Esophagus (tissue), 2 donors: ENCODE data around the gene SPON1. TPM values are rescaled to one million over a fixed set of nuclear protein-coding genes. Genes with fewer than 3 reads are reported as not detected.

Source experiments
- H3K27ac ChIP-seq, 2 donors: one replicate each; pipeline ENCODE4 v1.5.1; 2013; ENCODE audit warnings: low read depth in 2 of 2, mild to moderate bottlenecking in 2 of 2, inconsistent platforms in 1 of 2, low read length in 1 of 2, moderate library complexity in 1 of 2
- H3K27me3 ChIP-seq, 2 donors: one replicate each; pipeline ENCODE4 v1.6.1; 2013; ENCODE audit warnings: low read length in 2 of 2, control low read depth in 1 of 2, mild to moderate bottlenecking in 1 of 2; ENCODE audit not compliant: insufficient read depth in 2 of 2, control insufficient read depth in 1 of 2
- H3K36me3 ChIP-seq, 2 donors: one replicate each; pipeline ENCODE4 v1.6.1; 2013; ENCODE audit warnings: low read length in 1 of 2; ENCODE audit not compliant: control insufficient read depth in 2 of 2, insufficient read depth in 2 of 2
- H3K4me1 ChIP-seq, 2 donors: one replicate each; pipeline ENCODE4 v1.6.1; 2013; ENCODE audit warnings: low read length in 1 of 2; ENCODE audit not compliant: control insufficient read depth in 2 of 2, insufficient read depth in 2 of 2
- H3K4me3 ChIP-seq, 2 donors: one replicate each; pipeline ENCODE4 v1.5.1; 2013; ENCODE audit warnings: low read length in 2 of 2, mild to moderate bottlenecking in 2 of 2, low read depth in 1 of 2, moderate library complexity in 1 of 2
- H3K9me3 ChIP-seq, 2 donors: one replicate each; pipeline ENCODE4 v1.6.1; 2013; ENCODE audit warnings: mild to moderate bottlenecking in 2 of 2, low read depth in 1 of 2, low read length in 1 of 2, moderate library complexity in 1 of 2; ENCODE audit not compliant: control insufficient read depth in 2 of 2, insufficient read depth in 1 of 2
- WGBS, 2 donors: extraction: QIAGEN DNeasy Blood & Tissue Kit; methylation state at CpG; one replicate each; pipeline ENCODE4 v1.1.7; 2013; 5-methylcytosine and 5-hydroxymethylcytosine counted together
- polyA plus RNA-seq, 2 donors: library from polyadenylated mRNA; stranded (reverse); fragments of 200-250 nt; gene quantifications; one replicate each; pipeline ENCODE4 v1.2.3, GENCODE V29; 2013
- donor health status: healthy with polysubstance abuse.
- donor health status: Bipolar disorder and iron deficiency.

Gene SPON1
- polyA plus RNA-seq, 2 donors, result 0.75 to 3.0 TPM

GRCh38 chr11:14202251-14203196 is 240.0 kb downstream of the SPON1 start:
- Histone ChIP-seq H3K4me3 (no peak overlapping the region), H3K27me3 (no peaks in the 10 kb centered on the region), H3K27ac (no peak overlapping the region), H3K36me3 (peaks cover 0 to 2% of the 10 kb centered on the region in 2 donors), H3K9me3 (no peaks in the 10 kb centered on the region), H3K4me1 (no peaks in the 10 kb centered on the region)
- whole genome bisulfite sequencing, 2 donors, result 63 to 68% methylated on average over 15 of the region's 15 CpGs

DNA sequence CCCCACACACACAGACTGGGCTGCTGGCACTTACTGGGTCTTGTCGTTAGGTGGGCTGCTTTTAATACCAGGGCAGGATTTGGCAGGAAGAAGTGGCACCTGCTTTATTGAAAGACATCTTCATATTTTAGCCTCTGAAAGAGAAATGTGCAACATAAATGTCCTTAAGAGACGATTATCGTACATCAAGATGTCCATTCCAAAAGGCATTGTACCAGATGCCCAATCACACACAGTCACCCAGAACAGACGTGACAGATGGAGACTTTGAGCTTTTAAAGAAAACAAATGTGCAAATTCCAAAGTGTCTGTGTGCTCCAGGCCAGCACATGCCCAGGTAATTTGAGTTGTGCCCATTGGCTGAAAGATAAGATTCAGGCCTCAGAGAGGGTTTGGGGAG is 240.8 kb downstream of the SPON1 start:
- Histone ChIP-seq H3K4me3 (no peak overlapping the region), H3K27ac (no peak overlapping the region), H3K36me3 (peaks cover 0 to 2% of the 10 kb centered on the region in 2 donors), H3K9me3 (no peaks in the 10 kb centered on the region), H3K27me3 (no peaks in the 10 kb centered on the region), H3K4me1 (no peaks in the 10 kb centered on the region)
- WGBS, 2 donors, result 70 to 77% methylated on average over 4 of the region's 4 CpGs

- Histone ChIP-seq H3K4me3 (no peak overlapping the region), H3K27me3 (no peaks in the 10 kb centered on the region), H3K9me3 (no peaks in the 10 kb centered on the region), H3K4me1 (no peaks in the 10 kb centered on the region), H3K27ac (no peak overlapping the region), H3K36me3 (no peaks in the 10 kb centered on the region)
Measured at GRCh38 chr11:14212986-14213385, 250.5 kb downstream of the SPON1 start.

DNA sequence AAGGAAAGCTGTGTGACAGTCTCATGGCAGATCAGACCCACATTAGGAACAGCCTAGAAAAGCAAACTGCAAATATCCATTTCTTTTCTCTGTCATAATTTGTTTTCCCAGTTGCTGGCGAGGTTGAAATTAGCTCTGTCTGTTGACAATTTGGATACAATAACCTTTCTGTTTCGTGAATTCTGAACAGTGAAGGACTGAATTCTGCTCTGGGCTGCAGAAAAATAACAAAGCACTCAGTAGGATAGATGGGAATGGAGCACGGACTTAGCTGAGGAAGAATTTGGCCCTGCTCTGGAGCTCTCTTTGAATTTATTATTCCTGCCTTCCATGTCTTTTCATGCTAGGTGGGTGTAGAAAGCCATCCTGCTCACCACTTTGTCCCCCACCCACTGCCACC is 256.2 kb downstream of the SPON1 start:
- Histone ChIP-seq H3K4me3 (no peak overlapping the region), H3K4me1 (no peaks in the 10 kb centered on the region), H3K27ac (no peak overlapping the region), H3K36me3 (no peaks in the 10 kb centered on the region), H3K9me3 (no peaks in the 10 kb centered on the region), H3K27me3 (no peaks in the 10 kb centered on the region)
- WGBS, 2 donors, result 68 to 73% methylated on average over 3 of the region's 3 CpGs

GRCh38 chr11:14223636-14224288 is 261.2 kb downstream of the SPON1 start:
- 44 to 54% methylated on average over 5 of the region's 5 CpGs for WGBS, 2 donors
- Histone ChIP-seq H3K4me1 (peaks cover 0 to 2% of the 10 kb centered on the region in 2 donors), H3K4me3 (no peak overlapping the region), H3K27ac (no peak overlapping the region), H3K9me3 (no peaks in the 10 kb centered on the region), H3K36me3 (no peaks in the 10 kb centered on the region), H3K27me3 (no peaks in the 10 kb centered on the region)

DNA sequence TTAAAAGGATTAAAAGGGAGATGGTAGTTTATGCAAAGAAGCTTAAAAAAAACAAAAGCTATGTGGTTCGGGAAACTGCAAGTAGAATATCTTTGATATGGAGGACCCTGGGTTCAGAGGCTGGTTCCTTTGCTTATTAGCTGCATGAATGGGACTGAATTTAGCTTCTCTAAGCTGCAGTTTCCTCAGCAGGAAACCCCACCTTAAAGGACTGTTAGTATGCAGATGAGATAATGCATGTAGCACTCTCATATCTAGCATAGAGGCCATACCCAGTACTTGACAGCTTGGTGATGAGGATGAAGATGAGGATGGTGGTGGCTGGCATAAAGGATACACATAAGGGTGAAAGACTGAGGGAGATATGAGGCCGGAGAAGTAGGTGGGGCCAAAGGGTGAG is 261.9 kb downstream of the SPON1 start:
- Histone ChIP-seq H3K9me3 (no peaks in the 10 kb centered on the region), H3K27me3 (no peaks in the 10 kb centered on the region), H3K36me3 (no peaks in the 10 kb centered on the region), H3K4me3 (no peak overlapping the region), H3K27ac (no peak overlapping the region), H3K4me1 (peaks cover 0 to 2% of the 10 kb centered on the region in 2 donors)
- WGBS, 2 donors, result 68 to 74% methylated on average over 2 of the region's 2 CpGs

GRCh38 chr11:14225666-14226065 is 263.1 kb downstream of the SPON1 start:
- WGBS, 2 donors, result 91 to 94% methylated on average over 4 of the region's 4 CpGs
- Histone ChIP-seq H3K9me3 (no peaks in the 10 kb centered on the region), H3K4me1 (peaks cover 0 to 2% of the 10 kb centered on the region in 2 donors), H3K27ac (no peak overlapping the region), H3K27me3 (no peaks in the 10 kb centered on the region), H3K4me3 (no peak overlapping the region), H3K36me3 (no peaks in the 10 kb centered on the region)

DNA sequence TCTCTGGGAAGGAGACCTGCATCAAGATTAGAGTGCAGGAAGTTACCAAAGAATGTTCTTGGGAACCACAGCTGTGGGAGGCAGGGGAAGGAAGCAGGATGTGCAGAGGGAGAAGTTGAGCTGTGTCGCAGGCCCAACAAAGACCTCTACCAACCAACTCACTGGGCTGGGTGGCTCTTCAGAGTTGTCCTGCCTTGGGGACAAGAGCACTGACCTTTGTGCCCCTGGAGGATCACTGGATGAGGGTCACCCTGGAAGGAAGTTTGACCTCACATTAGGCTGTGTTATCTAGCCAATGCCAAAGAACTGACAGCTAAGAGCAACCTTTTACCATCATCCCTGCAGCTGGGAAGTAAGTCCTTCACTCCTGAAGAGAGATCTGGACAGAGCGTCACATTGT is 265.8 kb downstream of the SPON1 start:
- Histone ChIP-seq H3K27me3 (no peaks in the 10 kb centered on the region), H3K27ac (no peak overlapping the region), H3K36me3 (no peaks in the 10 kb centered on the region), H3K9me3 (no peaks in the 10 kb centered on the region), H3K4me1 (peaks cover 0 to 2% of the 10 kb centered on the region in 2 donors), H3K4me3 (no peak overlapping the region)
- 79 to 94% methylated on average over 2 of the region's 2 CpGs for WGBS, 2 donors

DNA sequence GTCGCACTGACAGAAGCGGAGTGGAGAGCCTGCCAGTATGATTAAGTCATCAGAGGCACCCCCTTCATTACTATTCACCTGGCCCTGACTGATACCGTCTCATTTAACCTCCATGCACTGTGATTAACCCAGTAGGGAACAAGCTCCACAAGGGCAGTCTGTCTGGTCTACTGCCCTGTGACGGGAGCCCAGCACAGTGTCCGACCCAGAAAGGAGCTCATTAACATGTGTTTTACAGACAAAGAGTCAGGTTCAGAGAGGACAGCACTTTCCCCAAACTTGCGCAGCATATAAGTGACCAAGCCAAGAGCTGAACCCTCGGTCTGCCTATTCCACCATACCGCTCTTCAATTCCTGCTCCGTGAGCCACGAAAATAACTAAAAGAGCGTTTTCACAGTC is 266.9 kb downstream of the SPON1 start:
- no peak overlapping the region for H3K27ac ChIP-seq
- H3K36me3 ChIP-seq, result no peaks in the 10 kb centered on the region
- H3K4me3 ChIP-seq, result no peak overlapping the region
- WGBS, 2 donors, result 73 to 75% methylated on average over 11 of the region's 11 CpGs
- no peaks in the 10 kb centered on the region for H3K9me3 ChIP-seq
- H3K4me1 ChIP-seq, result no peaks in the 10 kb centered on the region
- H3K27me3 ChIP-seq, result no peaks in the 10 kb centered on the region
